Suprapubic skin (tissue), 4 donors: ENCODE results near the gene C4orf54.

ENCODE experiments used
- CTCF ChIP-seq, 2 donors: fragments of 200-600 bp in 1 of 2; fragments of 450-650 bp in 1 of 2; sonication (generic) in 1 of 2; IDR thresholded peaks; one replicate each; pipeline ENCODE4 v1.5.1; 2016 to 2019; ENCODE audit warnings: antibody characterized with exemption in 2 of 2, mild to moderate bottlenecking in 1 of 2, moderate library complexity in 1 of 2
- POLR2A ChIP-seq, 2 donors: fragments of 450-650 bp; IDR thresholded peaks; one replicate each; pipeline ENCODE4 v1.6.1; 2017; ENCODE audit warnings: antibody characterized with exemption in 2 of 2, mild to moderate bottlenecking in 2 of 2, moderate library complexity in 2 of 2
- POLR2AphosphoS5 ChIP-seq, 3 donors: sonication (generic); formaldehyde crosslinking; IDR thresholded peaks; one replicate each; pipeline ENCODE4 v1.6.1; 2017; ENCODE audit warnings: antibody characterized with exemption in 3 of 3

GRCh38 chr4:99629962-99630554 is 27.6 kb downstream of the C4orf54 start:
- TF ChIP-seq POLR2A (IDR thresholded peaks at IDR 0.05) (no peak), POLR2AphosphoS5 (IDR thresholded peaks at IDR 0.05) (no peak), CTCF (IDR thresholded peaks at IDR 0.05) (no peak)
